GM18507 (cell line): ENCODE measurements around the gene TSPAN1.
A peak's percentile ranks its signal among the peaks of the same experiment; 100 is the strongest.

Experiments
- DNase-seq: peaks from one replicate; pipeline ENCODE4 v3.0.0; 2011; ENCODE audit warnings: low read depth; ENCODE audit not compliant: insufficient read length; ENCODE audit errors: extremely low spot score
- FAIRE-seq: peaks from 2 replicates; lab custom pipeline; 2011; peaks lifted over from hg19 to GRCh38; lab: Jason Lieb, UNC

The TSPAN1 gene

DNA sequence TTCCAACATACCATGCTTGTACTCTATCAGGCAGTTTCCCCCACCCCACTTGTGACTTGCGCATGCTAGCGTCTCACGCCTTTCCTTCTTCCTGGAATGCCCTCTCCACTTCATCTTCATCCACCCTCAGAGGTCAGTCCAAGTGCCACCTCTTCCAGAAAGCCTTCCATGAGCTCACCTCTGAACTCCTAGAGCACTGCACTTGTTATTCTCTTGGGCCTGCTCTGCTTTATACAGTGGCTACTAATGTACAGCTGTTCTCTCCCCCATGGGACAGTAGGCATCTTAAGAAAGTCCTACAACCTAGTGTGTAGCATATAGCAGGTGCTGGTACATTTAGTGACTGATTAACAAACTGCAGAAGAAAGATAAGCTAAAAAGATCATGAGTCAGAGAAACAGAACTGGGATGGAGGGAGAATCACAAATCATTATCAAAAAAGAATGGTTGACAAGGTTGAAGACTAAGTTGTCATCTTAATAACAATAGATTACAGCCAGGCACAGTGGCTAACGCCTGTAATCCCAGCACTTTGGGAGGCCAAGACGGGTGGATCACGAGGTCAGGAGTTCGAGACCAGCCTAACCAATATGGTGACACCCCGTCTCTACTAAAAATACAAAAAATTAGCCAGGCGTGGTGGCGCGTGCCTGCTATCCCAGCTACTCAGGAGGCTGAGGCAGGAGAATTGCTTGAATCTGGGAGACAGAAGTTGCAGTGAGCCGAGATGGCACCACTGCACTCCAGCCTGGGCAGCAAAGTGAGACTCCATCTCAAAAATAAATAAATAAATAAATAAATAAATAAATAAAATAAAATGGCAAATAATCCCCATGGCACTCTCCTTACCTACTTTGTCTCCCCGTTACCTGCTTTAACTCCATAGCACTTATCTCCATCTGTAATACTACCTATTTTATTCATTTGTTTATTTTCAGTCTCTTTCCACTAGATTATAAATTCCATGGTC is 16.3 kb upstream of the TSPAN1 start:
- no peak for DNase-seq
- peak; percentile 80 for FAIRE-seq

DNA sequence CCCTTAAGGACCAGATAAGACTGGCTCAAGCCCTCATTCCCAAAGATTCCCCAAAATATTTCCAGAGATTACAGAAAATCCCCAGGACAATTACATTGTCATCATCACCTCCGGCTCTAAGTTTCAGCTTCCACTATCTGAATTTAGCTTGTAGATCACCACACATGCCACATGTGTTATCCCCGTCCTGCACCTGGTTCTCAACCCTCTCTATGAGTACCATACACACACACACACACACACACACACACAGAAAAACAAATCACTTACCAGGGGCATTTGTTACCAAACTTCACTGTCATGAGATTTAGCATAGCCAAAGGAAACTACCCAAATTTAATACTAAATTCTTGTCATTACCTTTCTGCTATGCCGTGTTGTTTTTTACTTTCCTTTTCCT is 15.4 kb upstream of the TSPAN1 start:
- FAIRE-seq (no peak), DNase-seq (no peak)

- DNase-seq (no peak), FAIRE-seq (peak; percentile 93)
Observed at GRCh38 chr1:46160212-46160611, 14.7 kb upstream of the TSPAN1 start.

GRCh38 chr1:46166521-46167462 is 8.1 kb upstream of the TSPAN1 start:
- peak; percentile 86 for FAIRE-seq
- DNase-seq, result peak; percentile 55

DNA sequence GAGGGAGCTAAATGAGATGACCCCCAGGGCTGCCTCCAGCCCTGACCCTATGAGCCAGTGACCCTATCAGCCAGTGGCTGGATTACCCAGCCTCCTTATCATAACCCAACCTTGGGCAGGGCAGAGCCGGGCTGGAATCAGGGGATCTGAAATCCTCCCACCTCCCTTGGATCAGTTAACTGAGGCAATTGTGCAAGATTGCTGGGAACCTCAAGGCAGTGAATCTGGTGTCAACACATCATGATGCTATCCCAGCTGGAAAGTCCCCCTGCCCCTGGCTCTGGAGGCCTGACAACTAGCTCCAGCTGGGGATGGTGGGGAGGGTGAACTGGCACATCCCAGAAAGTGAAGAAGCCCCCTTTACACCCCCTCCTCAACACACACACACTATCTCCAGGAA is 6.4 kb upstream of the TSPAN1 start:
- FAIRE-seq, result no peak

GRCh38 chr1:46169811-46170454 is 5.0 kb upstream of the TSPAN1 start:
- no peak for DNase-seq
- FAIRE-seq, result no peak

More for the DNA sequence above, 6.4 kb upstream of the TSPAN1 start:
- DNase-seq, result no peak

- DNase-seq, result no peak
- peak; percentile 52 for FAIRE-seq
Observed at GRCh38 chr1:46171351-46171750, 3.5 kb upstream of the TSPAN1 start.

GRCh38 chr1:46171871-46172270 is 3.0 kb upstream of the TSPAN1 start:
- DNase-seq (no peak), FAIRE-seq (no peak)

- DNase-seq (no peak), FAIRE-seq (no peak)
Observed at GRCh38 chr1:46172321-46172720, 2.6 kb upstream of the TSPAN1 start.

GRCh38 chr1:46173361-46173856 is 1.5 kb upstream of the TSPAN1 start:
- DNase-seq (no peak), FAIRE-seq (no peak)

DNA sequence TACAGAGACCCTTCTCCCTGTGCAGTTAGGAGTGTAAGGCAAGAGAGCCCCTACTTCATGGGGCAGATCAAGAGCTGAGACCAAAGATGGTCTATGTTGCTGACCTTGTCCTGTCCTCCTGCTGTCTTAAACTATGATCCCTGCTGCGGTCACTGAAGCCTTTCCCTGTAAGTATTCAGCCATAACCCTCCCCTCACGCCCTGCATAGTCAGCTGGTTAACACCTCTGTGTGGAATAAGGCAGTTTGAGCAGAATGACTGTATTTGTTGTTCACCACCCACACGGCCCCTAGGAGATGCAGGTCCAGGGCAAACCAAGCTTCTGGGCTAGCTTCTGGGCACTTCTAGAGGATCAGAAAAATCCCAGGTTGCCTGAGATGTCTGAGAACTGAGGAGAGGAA is 356 bp downstream of the TSPAN1 start:
- no peak for DNase-seq
- FAIRE-seq, result peak; percentile 21

GRCh38 chr1:46176211-46176865 is 1.5 kb downstream of the TSPAN1 start, which contains the start of gene P3R3URF:
Gene P3R3URF, minus strand, starts transcription at chr1:46176488. Its CDS starts 17 bp downstream, at chr1:46176471.
- FAIRE-seq (no peak), DNase-seq (no peak)

- DNase-seq (no peak), FAIRE-seq (peak; percentile 71)
Observed at GRCh38 chr1:46179138-46180081, 4.5 kb downstream of the TSPAN1 start.

- DNase-seq (no peak), FAIRE-seq (no peak)
Observed at GRCh38 chr1:46180082-46180616, 5.3 kb downstream of the TSPAN1 start.

DNA sequence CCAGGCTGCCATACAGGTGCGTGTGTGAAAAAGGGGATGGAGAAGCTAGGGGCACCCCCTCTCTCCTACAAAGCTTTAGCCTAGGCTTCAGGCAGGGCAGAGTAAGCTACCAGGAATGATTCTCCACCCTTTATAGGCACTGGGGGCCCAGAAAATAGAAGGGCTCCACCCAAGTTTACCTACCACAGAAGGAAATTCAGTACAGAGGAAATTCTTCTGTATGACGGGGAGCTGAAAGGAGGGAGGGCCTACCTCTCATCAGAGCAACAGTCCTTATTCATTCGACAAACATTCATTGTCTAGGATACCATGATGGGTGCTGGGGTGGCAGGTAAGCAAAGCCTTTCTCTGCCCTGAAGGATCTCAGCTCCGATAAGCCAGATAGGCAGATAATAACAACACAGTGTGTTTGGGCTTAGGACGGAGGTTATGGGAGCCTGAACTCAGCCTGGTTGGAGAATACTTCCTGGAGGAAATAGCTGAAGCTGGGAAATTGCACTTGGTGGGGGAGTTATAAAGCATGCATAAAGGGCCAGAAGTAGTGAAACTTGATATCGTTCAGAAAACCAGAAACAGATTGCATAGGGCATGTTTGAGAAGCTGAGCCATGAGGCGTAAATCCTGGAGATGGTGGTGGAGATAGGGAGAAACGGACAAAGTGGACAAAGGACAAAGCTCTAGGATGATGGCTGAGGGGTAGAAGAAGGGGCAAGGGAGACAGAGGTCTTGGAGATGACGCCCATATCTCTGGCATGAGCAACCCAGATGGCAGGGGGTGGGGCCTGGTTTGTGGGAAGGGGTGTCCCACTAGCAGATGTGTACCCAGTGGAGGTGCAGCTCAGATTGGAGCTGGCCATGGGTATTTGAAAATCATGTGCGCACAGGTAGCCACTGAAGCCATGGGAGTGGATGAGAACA is 6.7 kb downstream of the TSPAN1 start:
- DNase-seq (no peak), FAIRE-seq (no peak)

DNA sequence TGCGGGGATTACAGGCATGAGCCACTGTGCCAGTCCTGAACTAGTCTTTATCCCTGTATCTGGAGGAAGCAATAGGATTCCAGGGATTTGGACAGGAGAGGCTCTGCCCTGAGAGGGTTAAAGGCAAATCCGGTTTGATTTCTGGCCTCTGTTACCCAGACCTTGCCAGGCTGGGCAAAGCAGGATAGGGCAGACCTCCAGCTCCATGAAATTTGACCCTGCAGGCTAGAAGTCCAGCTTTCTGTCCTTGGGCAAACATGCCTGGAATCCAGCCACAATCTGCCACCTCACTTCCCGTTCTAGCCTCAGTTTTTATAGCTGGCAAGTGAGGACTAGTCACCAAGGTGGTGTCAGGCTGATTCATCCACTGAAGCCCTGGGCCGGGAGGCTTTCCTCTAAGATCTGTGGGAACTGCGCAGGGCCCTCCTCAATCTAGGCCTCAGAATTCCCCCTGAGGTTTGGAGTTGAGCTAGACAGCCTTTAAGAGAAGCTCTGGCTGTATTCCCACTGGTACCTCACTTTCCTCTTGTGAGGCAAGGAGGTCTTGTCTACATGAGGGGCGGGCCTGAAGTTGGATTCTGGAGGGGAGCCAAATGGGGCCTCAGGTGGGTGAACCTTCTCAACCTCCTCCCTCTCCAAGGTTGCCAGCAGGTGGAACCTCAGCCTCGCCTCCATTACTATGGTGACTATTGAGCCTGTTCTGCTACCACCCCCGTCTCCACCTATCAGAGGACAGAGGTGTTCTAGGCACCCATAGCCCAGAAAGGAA is 8.4 kb downstream of the TSPAN1 start:
- no peak for DNase-seq
- no peak for FAIRE-seq
